HG02981 (cell line): ENCODE results near the gene SRSF11.
A peak's percentile ranks its signal among the peaks of the same experiment; 100 is the strongest.
"Not testable (repeated sequence)": the region's sequence is repeated elsewhere in the genome, so short reads cannot be mapped to it uniquely, and the experiment has no call there.

Source experiments
- ATAC-seq: cut with Tn5 transposase; IDR thresholded peaks from one replicate; pipeline ENCODE4 v1.9.1; 2021; ENCODE audit warnings: mild to moderate bottlenecking, moderate library complexity; ENCODE audit not compliant: unreplicated experiment

Gene SRSF11

GRCh38 chr1:70221238-70222121 lies at the start of gene SRSF11:
Gene SRSF11 (plus strand): TSS chr1:70221380. CDS start chr1:70221637, 257 bp downstream.
- ATAC-seq: peak; percentile 94

- ATAC-seq: no peak
Measured at GRCh38 chr1:70171512-70171911, 49.7 kb upstream of the SRSF11 start.

- not testable (repeated sequence) for ATAC-seq
Measured at GRCh38 chr1:70185181-70185580, 36.0 kb upstream of the SRSF11 start.

GRCh38 chr1:70188522-70188921 lies 32.7 kb upstream of the SRSF11 start:
- ATAC-seq: no peak

- ATAC-seq: no peak
Measured at GRCh38 chr1:70190180-70190579, 31.0 kb upstream of the SRSF11 start.

- not testable (repeated sequence) for ATAC-seq
Measured at GRCh38 chr1:70192446-70192845, 28.7 kb upstream of the SRSF11 start.

- ATAC-seq: no peak
Measured at GRCh38 chr1:70194601-70195000, 26.6 kb upstream of the SRSF11 start.

- peak; percentile 97 for ATAC-seq
Measured at GRCh38 chr1:70195342-70195741, 25.8 kb upstream of the SRSF11 start.

GRCh38 chr1:70196333-70196732 lies 24.8 kb upstream of the SRSF11 start:
- no peak for ATAC-seq

- ATAC-seq: no peak
Measured at GRCh38 chr1:70200065-70200464, 21.1 kb upstream of the SRSF11 start.

GRCh38 chr1:70202173-70202758 lies 18.9 kb upstream of the SRSF11 start:
- ATAC-seq: no peak

GRCh38 chr1:70204139-70204538 lies 17.0 kb upstream of the SRSF11 start:
- no peak for ATAC-seq

GRCh38 chr1:70204600-70204999 lies 16.6 kb upstream of the SRSF11 start:
- no peak for ATAC-seq

- peak; percentile 25 for ATAC-seq
Measured at GRCh38 chr1:70205071-70205433, 16.1 kb upstream of the SRSF11 start.

GRCh38 chr1:70205434-70206118 lies 15.6 kb upstream of the SRSF11 start, which contains the start of gene LRRC40:
Gene LRRC40 (minus strand): TSS chr1:70205579. CDS start chr1:70205540, 39 bp downstream.
- peak; percentile 86 for ATAC-seq

GRCh38 chr1:70206833-70207232 lies 14.3 kb upstream of the SRSF11 start:
- not testable (repeated sequence) for ATAC-seq

- no peak for ATAC-seq
Measured at GRCh38 chr1:70207492-70207891, 13.7 kb upstream of the SRSF11 start.

GRCh38 chr1:70208292-70208691 lies 12.9 kb upstream of the SRSF11 start:
- ATAC-seq: no peak

- no peak for ATAC-seq
Measured at GRCh38 chr1:70210820-70211219, 10.4 kb upstream of the SRSF11 start.

- no peak for ATAC-seq
Measured at GRCh38 chr1:70211541-70211940, 9.6 kb upstream of the SRSF11 start.

GRCh38 chr1:70220015-70220414 lies 1.2 kb upstream of the SRSF11 start:
- no peak for ATAC-seq
